ENCODE measurements around the gene HTR2A.

DNA sequence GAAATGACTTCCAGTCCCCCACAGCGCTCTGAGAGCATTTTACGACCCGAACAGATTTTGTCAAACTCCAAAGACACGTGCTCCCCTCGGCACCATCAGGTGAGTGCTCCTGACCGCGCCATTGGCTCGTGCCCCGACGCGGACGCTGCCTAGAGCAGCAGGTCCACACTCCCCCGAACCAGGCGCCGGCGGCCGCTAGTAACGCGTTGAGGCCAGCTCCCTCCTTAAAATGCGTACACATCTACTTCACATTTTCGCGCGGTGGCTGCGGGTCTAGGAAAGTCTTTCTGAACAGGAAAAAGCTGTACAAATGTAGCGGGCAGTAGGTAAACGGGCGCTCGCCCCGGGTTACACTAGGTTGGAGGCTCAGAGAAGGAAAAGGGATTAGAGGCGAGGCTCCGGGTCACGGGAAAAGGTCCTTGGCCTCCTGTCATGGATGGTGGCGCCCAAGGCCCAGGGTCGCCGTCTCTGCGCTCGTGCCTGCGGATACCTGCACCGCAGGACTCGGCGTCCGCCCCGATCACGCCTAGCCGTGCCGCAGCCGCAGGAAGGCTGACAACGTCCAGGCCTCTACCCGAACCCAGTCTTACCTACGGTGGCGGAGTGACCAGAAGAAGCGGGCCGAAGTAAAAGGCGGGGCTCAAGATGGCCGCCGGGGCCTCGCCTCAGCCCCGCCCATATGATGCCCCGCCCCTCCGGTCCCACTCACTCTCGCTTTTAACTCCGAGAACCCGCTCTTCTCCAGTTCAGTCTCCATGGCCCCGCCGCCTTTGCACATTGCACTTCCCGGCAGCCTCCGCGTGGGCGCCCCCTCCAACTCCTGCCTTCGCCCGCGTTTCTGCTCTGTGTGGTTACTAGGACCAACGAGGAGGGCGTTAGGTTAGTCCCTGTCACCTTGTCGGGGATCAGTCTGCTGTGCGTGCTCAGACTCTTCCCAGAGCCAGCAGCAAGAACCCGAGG, 100.1 kb downstream of the HTR2A start, which contains the start of gene ESD:
- TF ChIP-seq, protein P1, sequence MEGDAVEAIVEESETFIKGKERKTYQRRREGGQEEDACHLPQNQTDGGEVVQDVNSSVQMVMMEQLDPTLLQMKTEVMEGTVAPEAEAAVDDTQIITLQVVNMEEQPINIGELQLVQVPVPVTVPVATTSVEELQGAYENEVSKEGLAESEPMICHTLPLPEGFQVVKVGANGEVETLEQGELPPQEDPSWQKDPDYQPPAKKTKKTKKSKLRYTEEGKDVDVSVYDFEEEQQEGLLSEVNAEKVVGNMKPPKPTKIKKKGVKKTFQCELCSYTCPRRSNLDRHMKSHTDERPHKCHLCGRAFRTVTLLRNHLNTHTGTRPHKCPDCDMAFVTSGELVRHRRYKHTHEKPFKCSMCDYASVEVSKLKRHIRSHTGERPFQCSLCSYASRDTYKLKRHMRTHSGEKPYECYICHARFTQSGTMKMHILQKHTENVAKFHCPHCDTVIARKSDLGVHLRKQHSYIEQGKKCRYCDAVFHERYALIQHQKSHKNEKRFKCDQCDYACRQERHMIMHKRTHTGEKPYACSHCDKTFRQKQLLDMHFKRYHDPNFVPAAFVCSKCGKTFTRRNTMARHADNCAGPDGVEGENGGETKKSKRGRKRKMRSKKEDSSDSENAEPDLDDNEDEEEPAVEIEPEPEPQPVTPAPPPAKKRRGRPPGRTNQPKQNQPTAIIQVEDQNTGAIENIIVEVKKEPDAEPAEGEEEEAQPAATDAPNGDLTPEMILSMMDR (IDR thresholded peaks at IDR 0.05): no peak
- peak in 1 of 2 donors; percentile 91 for TF ChIP-seq POLR2A (IDR thresholded peaks at IDR 0.05)
